GM23338 (cell line): ENCODE data around the gene TYSND1. TPM values are rescaled to one million over a fixed set of nuclear protein-coding genes. Genes with fewer than 3 reads are reported as not detected.

Experiments used
- ATAC-seq: fragments of 200-7000 bp; cut with Tn5 transposase; 3 replicates; pipeline ENCODE4 v1.9.1; 2020
- DNase-seq: peaks from one replicate; pipeline ENCODE4 v3.0.0-alpha.2; 2015; ENCODE audit warnings: low spot score
- H2AFZ ChIP-seq: fragments of 200-600 bp; sonication (generic); 2 replicates; pipeline ENCODE4 v1.8.0; 2016; ENCODE audit warnings: antibody characterized with exemption, mild to moderate bottlenecking, moderate library complexity
- H3F3A ChIP-seq: fragments of 200-600 bp; sonication (generic); replicated peaks from 2 replicates; pipeline ENCODE4 v1.8.0; 2017; ENCODE audit warnings: antibody characterized with exemption, mixed run types, low read depth
- H3K27ac ChIP-seq: fragments of 200-600 bp; sonication (generic); 2 replicates; pipeline ENCODE4 v1.6.1; 2016; ENCODE audit warnings: low read depth
- H3K27me3 ChIP-seq: fragments of 200-600 bp; sonication (generic); 2 replicates; pipeline ENCODE4 v1.8.0; 2016; ENCODE audit warnings: mild to moderate bottlenecking, mixed run types, moderate library complexity; ENCODE audit not compliant: insufficient read depth
- H3K36me3 ChIP-seq: fragments of 200-600 bp; sonication (generic); 2 replicates; pipeline ENCODE4 v1.8.0; 2016; ENCODE audit warnings: mild to moderate bottlenecking; ENCODE audit not compliant: insufficient read depth
- H3K4me1 ChIP-seq: fragments of 200-600 bp; sonication (generic); 2 replicates; pipeline ENCODE4 v1.8.0; 2016; ENCODE audit warnings: mild to moderate bottlenecking, moderate library complexity; ENCODE audit not compliant: insufficient read depth
- H3K4me2 ChIP-seq: fragments of 200-600 bp; sonication (generic); 2 replicates; pipeline ENCODE4 v1.7.1; 2017; ENCODE audit warnings: mixed run types
- H3K4me3 ChIP-seq: fragments of 200-600 bp; sonication (generic); 2 replicates; pipeline ENCODE4 v1.6.1; 2016; ENCODE audit warnings: mixed run types
- H3K79me2 ChIP-seq: fragments of 200-600 bp; sonication (generic); replicated peaks from 2 replicates; pipeline ENCODE4 v1.8.0; 2017; ENCODE audit warnings: mild to moderate bottlenecking; ENCODE audit not compliant: insufficient read depth
- H3K9me2 ChIP-seq: fragments of 200-600 bp; sonication (generic); 2 replicates; pipeline ENCODE4 v1.8.0; 2017; ENCODE audit not compliant: insufficient read depth
- H4K20me1 ChIP-seq: fragments of 200-600 bp; sonication (generic); replicated peaks from 2 replicates; pipeline ENCODE4 v1.8.0; 2017; ENCODE audit warnings: mild to moderate bottlenecking; ENCODE audit not compliant: insufficient read depth
- H3K27ac Mint-ChIP-seq: 2 replicates; pipeline ENCODE4 v1.8.0; 2020; ENCODE audit warnings: inconsistent platforms, mild to moderate bottlenecking, moderate library complexity, mixed read lengths
- H3K27me3 Mint-ChIP-seq: 3 replicates; pipeline ENCODE4 v1.8.0; 2022; ENCODE audit warnings: low read depth, mild to moderate bottlenecking, moderate library complexity, mixed read lengths, inconsistent platforms; ENCODE audit not compliant: insufficient read depth, poor library complexity
- H3K36me3 Mint-ChIP-seq: 3 replicates; pipeline ENCODE4 v1.8.0; 2021; ENCODE audit warnings: low read depth, mild to moderate bottlenecking, inconsistent platforms, moderate library complexity, mixed read lengths
- H3K4me1 Mint-ChIP-seq: 3 replicates; pipeline ENCODE4 v1.8.0; 2020; ENCODE audit warnings: mild to moderate bottlenecking, inconsistent platforms, mixed read lengths
- H3K4me3 Mint-ChIP-seq: 3 replicates; pipeline ENCODE4 v1.8.0; 2021; ENCODE audit warnings: moderate library complexity, mild to moderate bottlenecking, inconsistent platforms, mixed read lengths
- H3K9me3 Mint-ChIP-seq: 3 replicates; pipeline ENCODE4 v1.8.0; 2020; ENCODE audit warnings: moderate library complexity, mild to moderate bottlenecking, inconsistent platforms, mixed read lengths
- EZH2 ChIP-seq: fragments of 200-600 bp; sonication (generic); IDR thresholded peaks from one replicate; pipeline ENCODE4 v1.8.0; 2017; ENCODE audit warnings: antibody characterized with exemption, mild to moderate bottlenecking, low read depth; ENCODE audit not compliant: unreplicated experiment
- EZH2phosphoT487 ChIP-seq: fragments of 200-600 bp; sonication (generic); IDR thresholded peaks from one replicate; pipeline ENCODE4 v1.8.1; 2018; ENCODE audit warnings: antibody characterized with exemption; ENCODE audit not compliant: unreplicated experiment
- POLR2AphosphoS5 ChIP-seq: IDR thresholded peaks from 2 replicates; pipeline ENCODE4 v1.6.1; 2016; ENCODE audit warnings: antibody characterized with exemption, low read depth
- STAT1 ChIP-seq: IDR thresholded peaks from one replicate; pipeline ENCODE4 v1.6.1; 2016; ENCODE audit warnings: antibody characterized with exemption; ENCODE audit not compliant: unreplicated experiment
- polyA plus RNA-seq: library from polyadenylated mRNA; unstranded; fragments of >200 nt; fragmentation: Nextera tagmentation; extraction: Ambion mirVana; gene quantifications from 2 replicates; pipeline ENCODE4 v1.2.1, GENCODE V29; 2016
- total RNA-seq: library from RNA; depleted of rRNA; stranded (reverse); fragments of >200 nt; shearing (Covaris generic); gene quantifications from 2 replicates; pipeline ENCODE4 v1.2.3, GENCODE V29; 2014
- TF ChIP-seq, protein P1 (sequence below): IDR thresholded peaks from 2 replicates; pipeline ENCODE4 v1.6.1; 2016; ENCODE audit warnings: antibody characterized with exemption
- TF ChIP-seq, protein P2 (sequence below): fragments of 250-450 bp; sonication (Bioruptor Pico); IDR thresholded peaks from 2 replicates; pipeline ENCODE4 v1.5.0; 2020; ENCODE audit warnings: mild to moderate bottlenecking, moderate library complexity

TYSND1 gene
- total and polyA plus RNA-seq, 2 experiments from 2014 or later: 5.2 to 19.5 TPM

DNA sequence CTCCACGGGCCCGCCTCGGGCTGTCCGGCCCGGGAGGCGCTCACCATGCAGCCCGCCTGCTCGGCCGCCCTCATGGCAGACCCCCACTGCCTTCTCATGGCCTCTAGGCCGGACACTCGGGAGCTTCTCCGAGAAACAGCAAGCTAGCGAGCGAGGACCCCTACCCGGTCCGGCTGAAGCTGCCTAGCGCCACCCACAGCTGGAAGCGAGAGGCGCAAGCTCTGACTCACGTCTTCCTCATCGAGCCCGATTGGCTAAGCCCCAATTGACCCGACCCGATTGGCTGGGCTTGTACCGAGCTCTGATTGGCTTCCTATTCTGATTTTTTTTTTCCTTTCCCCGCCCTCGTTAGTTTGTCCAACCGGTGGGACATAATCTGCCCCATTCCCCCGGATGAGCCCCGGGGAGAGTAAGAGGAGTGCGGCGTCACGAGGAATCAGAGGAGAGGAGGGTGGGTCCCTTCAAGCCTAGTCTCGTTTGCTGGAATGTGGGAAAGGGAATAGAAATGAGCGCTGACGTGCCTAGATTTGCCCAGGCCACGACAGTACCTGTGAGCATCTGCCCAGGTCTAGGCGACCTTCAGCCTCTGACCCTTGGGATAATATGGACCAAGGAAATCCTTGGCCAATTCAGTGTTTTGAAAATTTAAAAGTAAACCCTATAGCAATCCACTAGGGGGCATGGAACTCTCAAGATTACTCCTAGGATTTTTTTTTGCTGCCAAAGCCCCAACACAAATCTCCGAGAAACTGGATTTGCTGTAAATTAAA lies at the start of gene TYSND1 (continued):
- TF ChIP-seq, protein P1, sequence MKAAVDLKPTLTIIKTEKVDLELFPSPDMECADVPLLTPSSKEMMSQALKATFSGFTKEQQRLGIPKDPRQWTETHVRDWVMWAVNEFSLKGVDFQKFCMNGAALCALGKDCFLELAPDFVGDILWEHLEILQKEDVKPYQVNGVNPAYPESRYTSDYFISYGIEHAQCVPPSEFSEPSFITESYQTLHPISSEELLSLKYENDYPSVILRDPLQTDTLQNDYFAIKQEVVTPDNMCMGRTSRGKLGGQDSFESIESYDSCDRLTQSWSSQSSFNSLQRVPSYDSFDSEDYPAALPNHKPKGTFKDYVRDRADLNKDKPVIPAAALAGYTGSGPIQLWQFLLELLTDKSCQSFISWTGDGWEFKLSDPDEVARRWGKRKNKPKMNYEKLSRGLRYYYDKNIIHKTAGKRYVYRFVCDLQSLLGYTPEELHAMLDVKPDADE: peak; percentile 12
- TF ChIP-seq EZH2phosphoT487: no peak

DNA sequence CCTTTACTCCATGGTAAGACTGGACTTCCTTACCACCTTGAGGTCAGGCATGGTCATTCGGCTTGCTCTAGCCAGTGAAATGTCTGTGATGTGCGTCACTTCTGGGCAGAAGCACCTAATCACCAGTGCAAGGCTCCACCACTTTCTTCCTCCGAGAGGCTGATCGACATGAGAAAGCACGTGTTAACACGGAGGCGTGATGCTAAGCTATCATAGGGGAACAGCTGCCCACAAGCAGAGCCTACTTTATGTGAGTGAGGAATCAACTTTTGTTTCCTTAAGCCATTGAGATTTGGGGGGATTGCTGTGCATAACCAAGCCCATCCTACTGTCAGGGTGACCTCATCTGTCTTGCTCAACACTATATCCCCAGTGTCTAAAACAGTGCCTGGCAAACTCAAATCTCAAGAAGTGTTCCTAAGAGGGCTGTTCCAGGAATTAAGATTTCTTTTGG lies 46.9 kb upstream of the TYSND1 start:
- no peaks in the 10 kb centered on the region for H4K20me1 ChIP-seq
- H3K9me2 ChIP-seq: no peaks in the 10 kb centered on the region
- no peaks in the 10 kb centered on the region for H3K4me1 ChIP-seq
- DNase-seq (no peak), ATAC-seq (no peak)
- H3K27ac ChIP-seq: no peak overlapping the region
- H3K36me3 ChIP-seq: 0 out of 2 replicates have a peak, but pooled peaks cover 4% of the 10 kb centered on the region
- H3K27me3 Mint-ChIP-seq: peaks cover 6% of the 10 kb centered on the region
- H3K27ac Mint-ChIP-seq: no peak overlapping the region
- H3K4me2 ChIP-seq: no peak overlapping the region
- H3F3A ChIP-seq: no peaks in the 10 kb centered on the region
- H3K4me3 ChIP-seq: no peak overlapping the region
- H3K36me3 Mint-ChIP-seq: peaks cover 3% of the 10 kb centered on the region; the same call in 2 of the 3 replicates
- peaks cover 2% of the 10 kb centered on the region; the same call in 2 of the 3 replicates for H3K4me1 Mint-ChIP-seq
- no peaks in the 10 kb centered on the region for H3K9me3 Mint-ChIP-seq
- H3K4me3 Mint-ChIP-seq: no peak overlapping the region
- H2AFZ ChIP-seq: no peak overlapping the region
- no peaks in the 10 kb centered on the region for H3K79me2 ChIP-seq
- TF ChIP-seq EZH2phosphoT487 (no peak), POLR2AphosphoS5 (no peak), STAT1 (no peak)
- no peaks in the 10 kb centered on the region for H3K27me3 ChIP-seq

DNA sequence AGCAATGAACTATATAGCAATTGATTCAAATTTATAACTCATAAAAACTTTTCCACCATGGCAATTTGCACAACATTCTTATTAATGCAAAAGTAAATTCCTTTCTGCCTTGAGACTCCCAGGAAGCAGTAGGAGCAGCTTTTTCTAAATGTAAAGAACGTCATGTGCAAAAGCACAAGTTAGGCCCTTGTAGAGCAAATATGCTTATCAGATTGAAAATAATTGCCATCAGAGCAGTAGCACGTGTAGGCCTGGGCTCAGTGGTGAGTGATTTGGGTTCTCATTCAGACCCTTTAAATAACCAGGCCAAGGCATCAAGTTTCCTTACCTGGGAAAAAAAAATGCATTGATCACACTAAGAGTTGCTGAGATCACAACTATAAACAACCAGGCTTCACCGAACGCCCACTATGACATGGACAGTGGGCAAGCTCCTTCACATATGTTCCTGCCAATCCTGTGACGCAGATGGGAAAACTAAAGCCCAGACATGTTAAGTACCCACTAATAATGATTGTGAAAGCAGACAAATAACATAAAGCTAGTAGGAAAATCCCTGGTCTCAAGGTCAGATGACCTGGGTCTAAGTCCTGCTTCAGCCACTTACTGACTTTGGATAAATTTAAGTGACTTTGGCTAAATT lies 45.9 kb upstream of the TYSND1 start:
- Mint-ChIP-seq H3K27ac (peak overlapping the region; percentile 9; the same call in 1 of the 2 replicates), H3K27me3 (peaks cover 6% of the 10 kb centered on the region), H3K36me3 (no peaks in the 10 kb centered on the region), H3K4me1 (peaks cover 2% of the 10 kb centered on the region; the same call in 2 of the 3 replicates), H3K9me3 (no peaks in the 10 kb centered on the region), H3K4me3 (no peak overlapping the region)
- Histone ChIP-seq H3K27ac (no peak overlapping the region), H4K20me1 (no peaks in the 10 kb centered on the region), H2AFZ (no peak overlapping the region), H3K4me1 (no peaks in the 10 kb centered on the region), H3K27me3 (no peaks in the 10 kb centered on the region), H3K36me3 (no peaks in the 10 kb centered on the region), H3K79me2 (no peaks in the 10 kb centered on the region), H3K4me3 (no peak overlapping the region), H3K4me2 (no peak overlapping the region), H3F3A (no peaks in the 10 kb centered on the region), H3K9me2 (no peaks in the 10 kb centered on the region)
- ATAC-seq: no peak
- DNase-seq: no peak
- TF ChIP-seq, protein P2, sequence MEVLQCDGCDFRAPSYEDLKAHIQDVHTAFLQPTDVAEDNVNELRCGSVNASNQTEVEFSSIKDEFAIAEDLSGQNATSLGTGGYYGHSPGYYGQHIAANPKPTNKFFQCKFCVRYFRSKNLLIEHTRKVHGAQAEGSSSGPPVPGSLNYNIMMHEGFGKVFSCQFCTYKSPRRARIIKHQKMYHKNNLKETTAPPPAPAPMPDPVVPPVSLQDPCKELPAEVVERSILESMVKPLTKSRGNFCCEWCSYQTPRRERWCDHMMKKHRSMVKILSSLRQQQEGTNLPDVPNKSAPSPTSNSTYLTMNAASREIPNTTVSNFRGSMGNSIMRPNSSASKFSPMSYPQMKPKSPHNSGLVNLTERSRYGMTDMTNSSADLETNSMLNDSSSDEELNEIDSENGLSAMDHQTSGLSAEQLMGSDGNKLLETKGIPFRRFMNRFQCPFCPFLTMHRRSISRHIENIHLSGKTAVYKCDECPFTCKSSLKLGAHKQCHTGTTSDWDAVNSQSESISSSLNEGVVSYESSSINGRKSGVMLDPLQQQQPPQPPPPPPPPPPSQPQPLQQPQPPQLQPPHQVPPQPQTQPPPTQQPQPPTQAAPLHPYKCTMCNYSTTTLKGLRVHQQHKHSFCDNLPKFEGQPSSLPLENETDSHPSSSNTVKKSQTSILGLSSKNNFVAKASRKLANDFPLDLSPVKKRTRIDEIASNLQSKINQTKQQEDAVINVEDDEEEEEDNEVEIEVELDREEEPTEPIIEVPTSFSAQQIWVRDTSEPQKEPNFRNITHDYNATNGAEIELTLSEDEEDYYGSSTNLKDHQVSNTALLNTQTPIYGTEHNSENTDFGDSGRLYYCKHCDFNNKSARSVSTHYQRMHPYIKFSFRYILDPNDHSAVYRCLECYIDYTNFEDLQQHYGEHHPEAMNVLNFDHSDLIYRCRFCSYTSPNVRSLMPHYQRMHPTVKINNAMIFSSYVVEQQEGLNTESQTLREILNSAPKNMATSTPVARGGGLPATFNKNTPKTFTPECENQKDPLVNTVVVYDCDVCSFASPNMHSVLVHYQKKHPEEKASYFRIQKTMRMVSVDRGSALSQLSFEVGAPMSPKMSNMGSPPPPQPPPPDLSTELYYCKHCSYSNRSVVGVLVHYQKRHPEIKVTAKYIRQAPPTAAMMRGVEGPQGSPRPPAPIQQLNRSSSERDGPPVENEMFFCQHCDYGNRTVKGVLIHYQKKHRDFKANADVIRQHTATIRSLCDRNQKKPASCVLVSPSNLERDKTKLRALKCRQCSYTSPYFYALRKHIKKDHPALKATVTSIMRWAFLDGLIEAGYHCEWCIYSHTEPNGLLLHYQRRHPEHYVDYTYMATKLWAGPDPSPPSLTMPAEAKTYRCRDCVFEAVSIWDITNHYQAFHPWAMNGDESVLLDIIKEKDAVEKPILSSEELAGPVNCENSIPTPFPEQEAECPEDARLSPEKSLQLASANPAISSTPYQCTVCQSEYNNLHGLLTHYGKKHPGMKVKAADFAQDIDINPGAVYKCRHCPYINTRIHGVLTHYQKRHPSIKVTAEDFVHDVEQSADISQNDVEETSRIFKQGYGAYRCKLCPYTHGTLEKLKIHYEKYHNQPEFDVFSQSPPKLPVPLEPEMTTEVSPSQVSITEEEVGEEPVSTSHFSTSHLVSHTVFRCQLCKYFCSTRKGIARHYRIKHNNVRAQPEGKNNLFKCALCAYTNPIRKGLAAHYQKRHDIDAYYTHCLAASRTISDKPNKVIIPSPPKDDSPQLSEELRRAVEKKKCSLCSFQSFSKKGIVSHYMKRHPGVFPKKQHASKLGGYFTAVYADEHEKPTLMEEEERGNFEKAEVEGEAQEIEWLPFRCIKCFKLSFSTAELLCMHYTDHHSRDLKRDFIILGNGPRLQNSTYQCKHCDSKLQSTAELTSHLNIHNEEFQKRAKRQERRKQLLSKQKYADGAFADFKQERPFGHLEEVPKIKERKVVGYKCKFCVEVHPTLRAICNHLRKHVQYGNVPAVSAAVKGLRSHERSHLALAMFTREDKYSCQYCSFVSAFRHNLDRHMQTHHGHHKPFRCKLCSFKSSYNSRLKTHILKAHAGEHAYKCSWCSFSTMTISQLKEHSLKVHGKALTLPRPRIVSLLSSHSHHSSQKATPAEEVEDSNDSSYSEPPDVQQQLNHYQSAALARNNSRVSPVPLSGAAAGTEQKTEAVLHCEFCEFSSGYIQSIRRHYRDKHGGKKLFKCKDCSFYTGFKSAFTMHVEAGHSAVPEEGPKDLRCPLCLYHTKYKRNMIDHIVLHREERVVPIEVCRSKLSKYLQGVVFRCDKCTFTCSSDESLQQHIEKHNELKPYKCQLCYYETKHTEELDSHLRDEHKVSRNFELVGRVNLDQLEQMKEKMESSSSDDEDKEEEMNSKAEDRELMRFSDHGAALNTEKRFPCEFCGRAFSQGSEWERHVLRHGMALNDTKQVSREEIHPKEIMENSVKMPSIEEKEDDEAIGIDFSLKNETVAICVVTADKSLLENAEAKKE (CRISPR knock-in tag): no peak
- TF ChIP-seq, protein P1: no peak
- no peak for TF ChIP-seq EZH2
